Spleen (tissue), 7 donors: ENCODE data around the gene NIPAL4.

Experiments used
- CTCF ChIP-seq, 11 experiments: fragments of 200-600 bp in 7 of 11; fragments of 450-650 bp in 4 of 11; sonication (generic) in 4 of 11; IDR thresholded peaks in 8 of 11; conservative IDR thresholded peaks in 3 of 11; 1 replicate in 7 of 11; 2 replicates in 4 of 11; pipeline versions ENCODE4 v1.4.0 to v1.8.0; 2016 to 2021; ENCODE audit warnings: antibody characterized with exemption in 11 of 11, inconsistent platforms in 4 of 11, mild to moderate bottlenecking in 1 of 11
- POLR2AphosphoS5 ChIP-seq, 3 donors: sonication (generic); formaldehyde crosslinking; IDR thresholded peaks; one replicate each; pipeline ENCODE4 v1.5.1; 2017; ENCODE audit warnings: antibody characterized with exemption in 3 of 3
- donor health status: DM: no; HTN: no; CAD: no; lungs with moderate emphysema.
- donor health status: DM: no; HTN: no; CAD: no.
- donor health status: DM: no; HTN: no; CAD: no.

- TF ChIP-seq CTCF (IDR thresholded peaks at IDR 0.05 in 8 of 11, conservative IDR thresholded peaks at IDR 0.05 in 3 of 11) = no peak
- no peak for TF ChIP-seq POLR2AphosphoS5 (IDR thresholded peaks at IDR 0.05)
These were observed 44.2 kb upstream of the NIPAL4 start for GRCh38 chr5:157415838-157416237.
